ENCODE results near the gene ZNF605.

GRCh38 chr12:132937476-132937875 lies 18.6 kb downstream of the ZNF605 start:
- no peak for TF ChIP-seq CTCF (IDR thresholded peaks at IDR 0.05)
- TF ChIP-seq POLR2A (IDR thresholded peaks at IDR 0.05), result no peak
